Measurements from ENCODE around the gene RARB. TPM values are rescaled to one million over a fixed set of nuclear protein-coding genes. Genes with fewer than 3 reads are reported as not detected.
A peak's percentile ranks its signal among the peaks of the same experiment; 100 is the strongest.

RARB gene
- total RNA-seq, 2 donors from 2014 or later = 1.2 to 4.3 TPM

GRCh38 chr3:25520926-25521559 is 93.0 kb downstream of the RARB start:
- intact Hi-C loops (cut with DNase I, micrococcal nuclease) = no loop called here
- ATAC-seq (no peak), DNase-seq (no peak)

- intact Hi-C loops (cut with DNase I, micrococcal nuclease) = no loop called here
- no peak for DNase-seq
- no peak for ATAC-seq
Measured at GRCh38 chr3:25527336-25527735, 99.3 kb downstream of the RARB start.

GRCh38 chr3:25527801-25528200 is 99.7 kb downstream of the RARB start:
- DNase-seq = no peak

GRCh38 chr3:25531971-25532370 is 103.9 kb downstream of the RARB start:
- intact Hi-C loops (cut with DNase I, micrococcal nuclease) = no loop called here
- ATAC-seq (no peak), DNase-seq (no peak)

More at GRCh38 chr3:25527801-25528200, 99.7 kb downstream of the RARB start:
- intact Hi-C loops (cut with DNase I, micrococcal nuclease) = no loop called here
- no peak for ATAC-seq

GRCh38 chr3:25532431-25533162 is 104.5 kb downstream of the RARB start:
- DNase-seq (peak in 1 of 2 donors; percentile 5), ATAC-seq (no peak)
- intact Hi-C loops (cut with DNase I, micrococcal nuclease) = no loop called here

GRCh38 chr3:25533399-25533798 is 105.3 kb downstream of the RARB start:
- DNase-seq (no peak), ATAC-seq (no peak)
- intact Hi-C loops (cut with DNase I, micrococcal nuclease) = no loop called here

GRCh38 chr3:25534007-25534406 is 105.9 kb downstream of the RARB start:
- DNase-seq (no peak), ATAC-seq (no peak)
- intact Hi-C loops (cut with DNase I, micrococcal nuclease) = no loop called here

GRCh38 chr3:25536521-25537391 is 108.7 kb downstream of the RARB start:
- DNase-seq = no peak
- intact Hi-C loops (cut with DNase I, micrococcal nuclease) = no loop called here
- ATAC-seq = no peak

GRCh38 chr3:25537516-25537915 is 109.5 kb downstream of the RARB start:
- intact Hi-C loops (cut with DNase I, micrococcal nuclease) = no loop called here
- ATAC-seq = no peak
- no peak for DNase-seq

GRCh38 chr3:25540273-25540672 is 112.2 kb downstream of the RARB start:
- ATAC-seq = no peak
- no peak for DNase-seq
- intact Hi-C loops (cut with DNase I, micrococcal nuclease) = no loop called here

GRCh38 chr3:25542492-25543039 is 114.5 kb downstream of the RARB start:
- intact Hi-C loops (cut with DNase I, micrococcal nuclease) = no loop called here
- no peak for ATAC-seq
- DNase-seq = no peak

GRCh38 chr3:25547103-25547502 is 119.0 kb downstream of the RARB start:
- DNase-seq (no peak), ATAC-seq (no peak)

GRCh38 chr3:25547943-25548674 is 120.0 kb downstream of the RARB start:
- intact Hi-C loops (cut with DNase I, micrococcal nuclease) = no loop called here
- DNase-seq = no peak
- ATAC-seq = no peak

More at GRCh38 chr3:25547103-25547502, 119.0 kb downstream of the RARB start:
- intact Hi-C loops (cut with DNase I, micrococcal nuclease) = no loop called here

GRCh38 chr3:25548836-25549235 is 120.8 kb downstream of the RARB start:
- ATAC-seq (no peak), DNase-seq (no peak)
- intact Hi-C loops (cut with DNase I, micrococcal nuclease) = no loop called here

- ATAC-seq (no peak), DNase-seq (no peak)
- intact Hi-C loops (cut with DNase I, micrococcal nuclease) = no loop called here
Measured at GRCh38 chr3:25552251-25552650, 124.2 kb downstream of the RARB start.

GRCh38 chr3:25554376-25554775 is 126.3 kb downstream of the RARB start:
- no peak for ATAC-seq
- intact Hi-C loops (cut with DNase I, micrococcal nuclease) = no loop called here
- no peak for DNase-seq

GRCh38 chr3:25555695-25556437 is 127.8 kb downstream of the RARB start:
- DNase-seq (no peak), ATAC-seq (no peak)
- intact Hi-C loops (cut with DNase I, micrococcal nuclease) = no loop called here

- no peak for DNase-seq
- intact Hi-C loops (cut with DNase I, micrococcal nuclease) = no loop called here
- ATAC-seq = no peak
Measured at GRCh38 chr3:25556447-25556846, 128.4 kb downstream of the RARB start.

Data from left colon (tissue), 2 donors.